ENCODE measurements around the gene INPP5A.
"Not testable (repeated sequence)": the region's sequence is repeated elsewhere in the genome, so short reads cannot be mapped to it uniquely, and the experiment has no call there.

The INPP5A gene

DNA sequence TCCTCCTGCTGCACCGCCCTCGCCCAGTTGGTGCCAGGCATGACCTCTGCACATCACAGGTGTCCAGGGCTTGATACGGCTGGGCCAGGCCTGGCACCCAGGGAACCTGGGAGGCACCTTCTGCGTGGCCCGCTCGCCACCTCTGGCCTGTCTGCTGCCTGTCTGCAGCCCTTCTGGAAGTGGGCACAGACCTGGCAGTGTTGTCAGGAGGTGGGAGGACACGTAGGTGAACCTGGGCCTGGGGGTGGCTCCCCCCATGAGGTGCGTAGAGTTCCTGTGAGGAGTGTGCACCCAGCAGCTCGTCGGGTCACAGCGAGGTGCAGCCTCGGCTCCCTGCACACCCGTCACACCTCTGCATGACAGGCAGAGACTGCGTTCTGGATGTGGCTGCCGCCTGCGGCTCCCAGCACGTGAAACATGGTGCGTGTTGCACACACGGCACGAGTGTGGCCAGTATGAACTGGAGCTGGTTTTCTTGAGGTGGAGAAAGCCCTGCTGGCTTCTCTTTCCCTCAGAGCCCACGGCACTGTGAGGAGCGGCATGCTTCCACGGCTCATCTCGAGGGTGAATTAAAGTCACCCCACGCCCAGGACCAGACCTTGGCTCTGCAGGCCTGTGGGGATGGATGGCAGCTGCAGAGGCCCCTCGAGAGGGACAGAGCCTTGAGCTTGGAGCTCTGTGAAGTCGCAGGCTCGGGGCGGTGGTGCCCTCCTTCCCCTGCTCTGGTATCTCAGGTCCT lies 24.8 kb downstream of the INPP5A start:
- no peak for DNase-seq (ENCODE audit: low read depth, low spot score)

DNA sequence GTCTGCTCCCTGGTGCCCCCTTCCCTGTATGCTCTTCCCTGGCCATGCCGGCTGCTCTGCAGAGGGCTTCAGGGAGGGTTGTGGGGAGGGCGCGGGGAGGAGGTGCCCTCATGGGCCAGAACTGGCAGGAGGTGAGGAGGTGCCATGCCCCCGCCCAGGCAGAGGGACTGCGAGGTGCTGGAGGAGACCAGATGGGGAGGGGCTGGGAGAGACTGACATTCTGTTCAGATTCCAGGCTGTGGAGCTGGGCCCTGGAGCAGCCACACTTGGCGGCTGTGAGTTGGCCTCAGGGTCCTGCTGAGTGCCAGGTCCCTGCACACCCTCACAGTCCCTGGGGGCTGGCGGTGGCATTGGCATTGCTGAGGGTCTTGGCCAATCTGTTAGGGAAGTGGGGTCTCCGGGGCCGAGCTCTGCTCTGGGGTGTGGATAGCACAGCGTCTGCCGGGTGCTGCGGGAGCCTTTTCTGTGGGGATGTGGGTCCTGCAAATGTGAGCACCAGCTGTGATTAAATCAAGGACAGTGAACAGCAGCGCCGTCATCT lies 25.4 kb downstream of the INPP5A start:
- no peak for DNase-seq (ENCODE audit: low read depth, low spot score)

- DNase-seq (ENCODE audit: low read depth, low spot score) = no peak
Measured at GRCh38 chr10:132563485-132564248, 26.1 kb downstream of the INPP5A start.

- DNase-seq (ENCODE audit: low read depth, low spot score) = no peak
Measured at GRCh38 chr10:132564249-132564605, 26.6 kb downstream of the INPP5A start.

DNA sequence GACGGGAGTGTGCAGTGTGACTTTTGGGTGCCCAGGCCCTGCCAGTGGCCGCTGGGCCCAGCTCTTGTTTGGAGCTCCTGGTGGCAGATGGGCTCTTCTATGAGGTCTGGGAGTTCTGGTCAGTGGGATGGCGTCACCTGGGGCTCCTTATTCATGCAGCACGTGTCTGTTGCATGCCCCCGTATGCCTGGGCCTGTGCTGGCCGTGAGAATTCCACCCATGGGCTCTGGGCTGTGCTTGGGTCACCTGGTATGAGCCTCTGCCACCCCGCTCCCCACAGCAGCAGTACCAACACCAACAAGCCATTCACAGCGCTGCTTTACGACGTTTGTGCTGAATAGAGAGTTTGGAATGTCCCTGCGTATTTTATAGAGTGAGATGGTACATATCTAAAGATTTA lies 27.1 kb downstream of the INPP5A start:
- no peak for DNase-seq (ENCODE audit: low read depth, low spot score)

GRCh38 chr10:132565516-132566209 lies 28.1 kb downstream of the INPP5A start:
- DNase-seq (ENCODE audit: low read depth, low spot score) = no peak

GRCh38 chr10:132566892-132567291 lies 29.3 kb downstream of the INPP5A start:
- DNase-seq (ENCODE audit: low read depth, low spot score) = no peak

GRCh38 chr10:132570265-132570664 lies 32.7 kb downstream of the INPP5A start:
- DNase-seq (ENCODE audit: low read depth, low spot score) = no peak

DNA sequence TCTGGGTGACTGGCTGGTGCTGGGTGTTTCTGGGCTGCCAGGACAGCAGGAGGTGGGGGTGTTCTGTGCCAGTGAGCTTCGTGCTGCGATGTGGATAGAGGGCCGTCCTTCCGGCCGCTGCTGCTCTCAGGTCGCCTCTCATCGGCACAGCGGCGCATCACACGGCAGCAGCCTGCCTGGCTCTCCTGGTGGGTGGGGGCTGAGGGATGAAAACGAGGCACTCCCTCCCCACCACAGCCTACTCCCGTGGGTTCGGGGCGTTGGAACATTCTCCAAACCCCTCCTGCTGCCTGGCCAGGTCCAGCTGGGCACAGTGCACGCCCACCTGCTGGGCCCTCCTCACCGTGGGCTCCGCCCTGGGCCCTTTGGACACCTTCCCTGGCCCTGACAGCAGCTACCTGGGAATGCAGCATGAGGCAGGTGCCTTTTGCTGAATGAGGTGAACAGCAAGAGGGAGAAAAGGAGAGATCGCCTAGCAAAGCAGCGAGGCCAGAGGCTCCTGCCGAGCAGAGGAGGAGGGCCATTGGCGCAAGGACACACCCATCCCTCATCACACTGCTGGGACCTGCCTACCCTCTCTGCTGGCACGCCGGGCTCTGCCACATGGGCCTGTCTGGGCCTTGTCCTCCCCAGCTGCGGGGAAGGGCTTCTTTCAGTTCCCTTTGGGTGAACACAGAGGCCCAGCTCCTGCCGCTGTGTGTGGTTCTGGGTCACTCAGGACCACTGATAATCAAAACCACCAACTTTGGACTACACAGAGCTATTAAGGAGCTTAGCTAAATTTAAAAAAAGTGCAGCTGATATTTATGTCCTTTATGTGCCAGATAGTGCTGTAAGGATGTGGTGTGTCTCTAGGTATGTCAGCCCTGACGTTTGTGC lies 33.4 kb downstream of the INPP5A start:
- no peak for DNase-seq (ENCODE audit: low read depth, low spot score)

DNA sequence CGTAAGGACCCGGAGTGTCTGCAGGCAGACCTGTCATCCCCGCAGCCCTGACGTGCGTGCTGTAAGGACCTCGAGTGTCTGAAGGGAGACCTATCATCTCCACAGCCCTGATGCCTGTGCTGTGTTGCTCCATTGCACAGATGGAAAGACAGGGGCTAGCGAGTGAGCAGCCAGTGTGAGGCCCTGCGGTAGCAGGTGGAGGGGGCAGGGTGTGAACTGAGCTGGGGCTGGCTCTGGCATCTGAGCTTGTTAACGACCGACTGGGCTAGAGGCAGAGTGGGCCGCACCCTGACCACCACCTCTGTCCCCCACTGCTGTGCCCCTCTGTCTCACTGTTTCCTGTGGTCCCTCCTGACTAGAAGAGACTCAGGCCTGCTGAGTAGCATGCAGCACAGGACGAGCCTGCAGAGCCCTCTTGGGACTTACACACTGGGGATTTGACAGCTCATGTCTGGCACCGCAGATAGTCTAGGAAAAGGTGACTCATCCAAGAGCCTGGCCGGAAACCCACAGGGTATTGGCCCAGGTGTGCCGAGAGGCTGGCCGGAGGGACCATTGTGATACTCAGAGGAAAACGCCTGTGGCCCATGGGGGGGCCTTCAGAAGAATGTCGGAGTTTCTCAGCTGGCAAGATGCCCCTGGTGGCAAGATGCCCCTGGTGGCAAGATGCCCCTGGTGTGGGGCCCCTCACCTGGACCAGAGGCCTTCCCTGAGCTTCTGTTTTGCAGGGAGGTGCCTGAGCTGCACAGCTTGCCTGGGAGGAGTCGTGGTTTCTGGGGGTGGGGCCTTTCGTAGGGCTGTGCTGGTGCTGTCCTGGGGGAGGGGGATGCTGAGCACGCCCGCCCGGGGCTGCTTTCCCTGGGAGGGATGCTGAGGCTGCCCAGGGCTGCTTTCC lies 34.3 kb downstream of the INPP5A start:
- no peak for DNase-seq (ENCODE audit: low read depth, low spot score)

- DNase-seq (ENCODE audit: low read depth, low spot score) = no peak
Measured at GRCh38 chr10:132572545-132572937, 35.0 kb downstream of the INPP5A start.

DNA sequence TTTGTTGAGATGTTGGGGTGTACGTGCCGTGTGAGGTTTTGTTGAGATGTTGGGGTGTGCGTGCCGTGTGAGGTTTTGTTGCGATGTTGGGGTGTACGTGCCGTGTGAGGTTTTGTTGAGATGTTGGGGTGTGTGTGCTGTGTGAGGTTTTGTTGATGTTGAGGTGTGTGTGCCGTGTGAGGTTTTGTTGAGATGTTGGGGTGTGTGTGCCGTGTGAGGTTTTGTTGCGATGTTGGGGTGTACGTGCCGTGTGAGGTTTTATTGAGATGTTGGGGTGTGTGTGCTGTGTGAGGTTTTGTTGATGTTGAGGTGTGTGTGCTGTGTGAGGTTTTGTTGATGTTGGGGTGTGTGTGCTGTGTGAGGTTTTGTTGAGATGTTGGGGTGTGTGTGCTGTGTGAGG lies 35.4 kb downstream of the INPP5A start:
- not testable (repeated sequence) for DNase-seq (ENCODE audit: low read depth, low spot score)

- no peak for DNase-seq (ENCODE audit: low read depth, low spot score)
Measured at GRCh38 chr10:132574288-132574687, 36.7 kb downstream of the INPP5A start.

- no peak for DNase-seq (ENCODE audit: low read depth, low spot score)
Measured at GRCh38 chr10:132574783-132575319, 37.3 kb downstream of the INPP5A start.

GRCh38 chr10:132575320-132576201 lies 38.0 kb downstream of the INPP5A start:
- peak; percentile 90 for DNase-seq (ENCODE audit: low read depth, low spot score)

DNA sequence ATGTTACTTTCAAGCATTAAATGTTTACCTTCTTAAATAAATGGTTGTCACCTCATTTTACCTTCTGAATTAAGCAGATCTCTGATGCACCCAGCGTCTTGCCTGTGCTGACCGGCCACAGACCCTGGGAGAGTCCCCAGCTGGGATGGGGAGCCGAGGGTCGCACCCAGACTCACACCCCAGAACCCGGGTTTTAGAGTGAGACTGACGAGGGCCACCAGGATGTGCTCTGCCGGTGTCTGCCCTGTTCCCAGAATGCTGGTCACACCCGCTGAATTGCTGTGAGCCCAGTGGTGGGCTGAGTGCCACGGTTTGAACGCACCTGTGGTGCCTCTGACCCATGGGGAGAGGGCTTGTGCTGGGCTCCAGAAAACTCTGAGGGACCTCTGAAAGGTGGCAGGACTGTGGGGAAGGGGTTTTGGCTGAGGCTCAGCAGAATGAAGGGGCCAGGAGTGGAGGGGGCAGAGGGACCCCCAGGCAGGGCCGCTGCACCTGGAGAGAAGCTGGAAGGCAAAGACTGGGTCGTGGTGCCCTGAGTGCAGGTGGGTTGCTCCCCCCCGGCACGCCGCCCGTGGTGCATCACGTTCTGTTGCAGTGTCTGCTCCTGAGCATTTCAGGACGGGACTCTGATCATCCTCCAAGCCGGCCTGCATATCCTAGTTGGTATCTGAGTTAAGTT lies 39.2 kb downstream of the INPP5A start:
- no peak for DNase-seq (ENCODE audit: low read depth, low spot score)

DNA sequence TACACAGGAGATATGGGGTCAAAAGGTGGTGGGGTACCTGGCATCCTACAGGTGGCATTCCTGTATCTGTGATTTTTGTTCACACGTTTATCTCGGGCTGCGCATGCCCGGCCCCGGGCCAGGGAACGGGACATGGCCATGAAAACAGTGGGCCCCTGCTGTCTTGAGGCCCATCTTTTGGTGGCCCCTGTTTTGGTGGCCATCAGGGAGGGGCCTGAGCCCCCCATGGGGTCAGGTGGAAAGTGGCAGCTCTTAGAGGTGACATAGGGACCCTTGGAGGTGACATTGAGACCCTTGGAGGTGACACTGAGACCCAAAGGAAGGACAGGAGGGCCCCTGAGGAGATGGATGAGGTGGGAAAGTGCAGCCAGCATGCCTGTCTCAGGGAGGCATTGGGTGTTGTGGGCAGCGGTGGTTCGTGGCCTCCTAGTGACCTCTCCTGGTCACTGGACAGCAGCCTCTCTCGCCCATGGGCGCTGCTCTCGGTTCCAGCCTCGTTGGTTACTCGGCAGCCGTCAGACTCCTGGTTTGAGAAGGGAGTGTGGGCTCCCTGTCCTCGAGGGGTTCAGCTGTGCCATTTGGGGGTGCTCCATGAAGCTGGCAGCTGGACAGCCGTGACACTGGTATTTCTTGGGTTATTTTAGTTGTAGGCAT lies 39.9 kb downstream of the INPP5A start:
- no peak for DNase-seq (ENCODE audit: low read depth, low spot score)

Data from brain pericyte (primary cell).